ENCODE measurements around the gene GPRIN2.
"Not testable (repeated sequence)": the region's sequence is repeated elsewhere in the genome, so short reads cannot be mapped to it uniquely, and the experiment has no call there.

The GPRIN2 gene

GRCh38 chr10:46537309-46537708 lies 19.1 kb downstream of the GPRIN2 start:
- no peak for DNase-seq (ENCODE audit: low read depth)

GRCh38 chr10:46536781-46537180 lies 19.7 kb downstream of the GPRIN2 start:
- DNase-seq (ENCODE audit: low read depth) = no peak

GRCh38 chr10:46536171-46536570 lies 20.3 kb downstream of the GPRIN2 start:
- DNase-seq (ENCODE audit: low read depth) = no peak

- DNase-seq (ENCODE audit: low read depth) = no peak
Observed at GRCh38 chr10:46534828-46535524, 21.5 kb downstream of the GPRIN2 start.

- not testable (repeated sequence) for DNase-seq (ENCODE audit: low read depth)
Observed at GRCh38 chr10:46532256-46532655, 24.2 kb downstream of the GPRIN2 start.

- no peak for DNase-seq (ENCODE audit: low read depth)
Observed at GRCh38 chr10:46530249-46531186, 25.9 kb downstream of the GPRIN2 start.

- not testable (repeated sequence) for DNase-seq (ENCODE audit: low read depth)
Observed at GRCh38 chr10:46529742-46530141, 26.7 kb downstream of the GPRIN2 start.

- no peak for DNase-seq (ENCODE audit: low read depth)
Observed at GRCh38 chr10:46528675-46529615, 27.5 kb downstream of the GPRIN2 start.

- DNase-seq (ENCODE audit: low read depth) = no peak
Observed at GRCh38 chr10:46528171-46528671, 28.2 kb downstream of the GPRIN2 start.

GRCh38 chr10:46527241-46527811 lies 29.1 kb downstream of the GPRIN2 start:
- no peak for DNase-seq (ENCODE audit: low read depth)

- no peak for DNase-seq (ENCODE audit: low read depth)
Observed at GRCh38 chr10:46526682-46527038, 29.8 kb downstream of the GPRIN2 start.

GRCh38 chr10:46525824-46526681 lies 30.4 kb downstream of the GPRIN2 start:
- DNase-seq (ENCODE audit: low read depth) = no peak

- DNase-seq (ENCODE audit: low read depth) = no peak
Observed at GRCh38 chr10:46525177-46525823, 31.2 kb downstream of the GPRIN2 start.

- DNase-seq (ENCODE audit: low read depth) = no peak
Observed at GRCh38 chr10:46524472-46525176, 31.8 kb downstream of the GPRIN2 start.

- no peak for DNase-seq (ENCODE audit: low read depth)
Observed at GRCh38 chr10:46523962-46524471, 32.4 kb downstream of the GPRIN2 start.

GRCh38 chr10:46523119-46523961 lies 33.1 kb downstream of the GPRIN2 start:
- no peak for DNase-seq (ENCODE audit: low read depth)

- no peak for DNase-seq (ENCODE audit: low read depth)
Observed at GRCh38 chr10:46522295-46523118, 34.0 kb downstream of the GPRIN2 start.
